NCI-H2196 treated with DMSO at 0.1 percent for 48 hours (cell line): ENCODE data around the gene GATAD2B.
"Not testable (repeated sequence)": the region's sequence is repeated elsewhere in the genome, so short reads cannot be mapped to it uniquely, and the experiment has no call there.

Experiments used
- DNase-seq: peaks from one replicate; lab custom pipeline; 2025; ENCODE audit not compliant: unreplicated experiment; lab: John Stamatoyannopoulos, UW

Gene GATAD2B

DNA sequence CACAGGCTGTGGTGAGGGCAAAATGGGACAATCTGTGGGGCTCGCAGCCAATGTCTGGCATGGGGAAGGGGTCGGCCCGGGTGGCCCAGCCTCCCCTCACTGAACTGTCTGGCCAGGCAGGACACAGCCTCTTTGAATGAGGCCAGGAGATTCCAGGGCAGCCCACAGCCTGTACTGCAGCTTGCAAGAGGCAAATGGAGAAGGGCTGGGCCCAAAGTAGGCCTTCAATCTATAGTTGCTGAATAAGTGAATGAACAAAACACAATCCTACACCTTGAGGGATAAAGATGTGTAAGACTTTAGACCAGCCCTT lies 124.3 kb downstream of the GATAD2B start:
- no peak for DNase-seq

DNA sequence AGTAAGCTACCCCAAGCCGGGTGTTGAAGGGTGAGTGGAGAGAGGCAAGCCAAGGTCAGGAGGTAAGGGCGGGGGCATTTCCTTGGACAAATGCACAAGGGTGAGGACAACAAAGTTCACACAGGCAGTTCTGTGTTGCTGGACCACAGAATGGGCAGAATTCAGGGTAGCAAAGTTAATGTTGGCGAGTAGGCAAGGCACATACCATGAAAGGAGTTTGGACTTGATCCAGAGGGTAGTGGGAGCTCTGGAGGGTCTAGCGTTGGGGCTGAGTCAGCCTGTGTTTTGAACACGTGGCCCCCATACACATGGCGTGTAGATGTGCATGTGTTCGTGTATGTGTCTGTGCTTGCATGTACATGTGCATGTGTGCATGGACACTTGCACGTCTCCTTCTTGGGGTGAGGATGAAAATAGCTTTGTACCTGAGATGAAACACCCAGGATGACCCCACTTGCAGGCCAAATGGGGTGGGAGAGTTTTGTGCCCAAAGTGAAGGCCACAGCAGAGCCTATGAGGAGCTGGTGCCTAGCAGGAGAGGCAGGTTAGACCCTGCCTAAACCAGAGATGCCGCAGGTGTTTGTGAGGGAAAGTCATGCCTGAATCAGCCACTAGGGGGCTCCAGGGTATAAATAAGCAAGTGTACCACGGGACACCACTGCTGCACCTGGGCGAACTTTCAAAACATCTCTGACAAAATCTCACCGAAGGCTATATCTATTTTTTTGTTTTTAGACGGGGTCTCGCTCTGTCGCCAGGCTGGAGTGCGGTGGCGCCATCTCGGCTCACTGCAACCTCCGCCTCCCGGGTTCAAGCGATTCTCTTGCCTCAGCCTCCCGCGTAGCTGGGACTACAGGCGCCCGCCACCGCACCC lies 125.7 kb downstream of the GATAD2B start:
- no peak for DNase-seq

DNA sequence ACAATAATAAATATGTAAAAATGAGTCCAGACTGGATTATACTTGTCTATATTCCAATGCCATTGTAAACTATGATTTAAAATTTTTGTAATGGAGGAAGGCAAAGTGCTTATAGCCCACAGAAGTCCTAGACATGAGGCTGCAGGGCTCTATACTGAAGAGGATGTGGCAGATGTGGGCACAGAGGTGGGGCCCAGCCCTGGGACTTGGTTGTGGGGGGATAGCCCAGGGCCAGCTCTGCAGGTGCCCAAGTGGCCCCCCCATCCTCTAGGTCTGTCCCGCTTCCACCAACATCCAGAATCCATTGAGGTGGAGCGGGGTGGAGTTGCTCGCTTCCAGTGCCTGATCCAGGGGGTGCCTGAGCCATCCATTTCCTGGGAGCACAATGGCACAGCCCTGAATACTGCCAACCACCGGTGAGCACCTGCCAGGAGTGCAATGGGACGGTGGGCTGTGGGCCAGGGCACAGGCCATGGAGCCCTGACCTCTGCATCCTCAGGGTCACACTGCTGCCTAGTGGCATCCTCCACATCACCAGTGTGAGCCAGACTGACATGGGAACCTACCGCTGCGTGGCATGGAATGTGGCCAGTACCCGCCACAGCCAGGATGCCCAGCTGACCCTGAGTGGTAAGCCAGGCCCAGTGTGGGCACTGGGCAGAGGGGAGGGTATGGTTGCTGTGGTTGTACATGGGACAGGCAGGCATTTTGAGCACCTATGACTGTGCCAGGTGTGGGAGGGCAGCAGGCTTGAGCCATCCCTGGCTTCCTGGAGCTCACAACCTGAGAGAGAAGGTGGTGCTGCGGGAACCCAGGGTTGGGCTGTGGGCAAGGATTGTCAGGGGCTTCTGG lies 126.6 kb downstream of the GATAD2B start:
- no peak for DNase-seq

- no peak for DNase-seq
These were observed 127.4 kb downstream of the GATAD2B start for GRCh38 chr1:153795330-153795837.

DNA sequence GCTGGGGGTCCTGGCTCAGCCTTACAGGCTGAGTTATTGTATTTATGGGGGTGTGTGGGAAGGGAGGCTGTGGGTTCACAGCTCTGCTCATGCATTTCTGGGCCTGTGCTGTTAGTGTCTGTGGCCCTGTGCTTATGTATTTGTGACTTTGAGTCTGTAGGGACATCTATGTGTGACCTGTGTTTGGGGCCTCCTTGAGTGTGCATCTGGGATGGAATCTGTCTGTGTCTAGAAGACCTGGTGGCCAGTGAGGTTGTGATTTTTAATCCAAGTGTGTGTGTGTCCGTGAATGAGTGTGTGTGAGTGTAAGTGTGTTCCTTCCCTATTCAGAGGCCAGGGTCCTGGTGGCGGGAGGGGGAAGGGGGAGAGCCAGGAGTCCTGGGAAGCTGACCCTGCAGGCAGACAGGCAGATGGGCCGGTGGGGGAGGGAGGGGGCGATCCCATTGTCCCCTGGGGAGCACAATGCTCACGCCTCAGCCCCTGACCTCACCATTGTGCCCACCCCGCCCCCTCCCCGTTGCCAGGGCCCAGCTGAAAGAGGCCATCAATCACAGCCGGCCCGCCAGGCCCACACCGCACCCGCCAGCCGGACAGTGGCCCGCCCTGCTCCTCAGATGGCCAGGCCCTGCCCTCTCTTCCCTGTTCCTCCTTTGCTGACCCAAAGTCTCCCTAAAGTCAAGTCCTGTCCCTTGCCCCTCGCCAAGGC lies 128.0 kb downstream of the GATAD2B start:
- no peak for DNase-seq

DNA sequence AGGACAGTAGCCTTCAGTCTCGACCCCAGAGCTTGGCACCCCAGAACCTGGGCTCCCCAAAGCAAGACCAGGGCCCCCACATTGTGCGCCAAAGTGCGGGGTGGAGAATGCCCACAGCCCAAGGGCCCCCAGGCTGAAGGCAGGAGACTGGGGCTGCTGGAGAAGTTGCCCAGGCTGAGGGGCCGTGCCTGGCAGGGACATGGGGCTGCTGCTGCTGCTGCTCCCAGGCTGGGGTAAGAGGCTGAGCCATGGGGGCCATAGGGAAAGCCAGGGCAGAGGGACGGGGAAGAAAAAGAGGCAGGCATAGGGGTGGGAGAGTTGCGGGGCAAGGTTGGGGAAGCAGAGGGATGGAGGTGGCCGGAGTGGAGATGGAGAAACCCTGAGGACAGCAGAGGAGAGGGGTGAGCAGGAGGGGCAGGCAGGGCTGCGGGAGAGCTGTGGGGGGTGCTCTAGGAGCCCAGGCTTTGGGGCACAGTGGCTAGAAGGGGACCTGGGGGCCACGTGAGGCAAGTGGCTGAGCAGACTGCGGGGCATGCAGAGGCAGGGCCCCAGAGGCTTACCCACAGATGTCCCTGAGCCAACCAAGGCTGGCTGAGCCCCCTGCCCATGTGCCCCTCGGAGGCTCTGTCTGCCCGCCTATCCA lies 128.7 kb downstream of the GATAD2B start:
- no peak for DNase-seq

DNA sequence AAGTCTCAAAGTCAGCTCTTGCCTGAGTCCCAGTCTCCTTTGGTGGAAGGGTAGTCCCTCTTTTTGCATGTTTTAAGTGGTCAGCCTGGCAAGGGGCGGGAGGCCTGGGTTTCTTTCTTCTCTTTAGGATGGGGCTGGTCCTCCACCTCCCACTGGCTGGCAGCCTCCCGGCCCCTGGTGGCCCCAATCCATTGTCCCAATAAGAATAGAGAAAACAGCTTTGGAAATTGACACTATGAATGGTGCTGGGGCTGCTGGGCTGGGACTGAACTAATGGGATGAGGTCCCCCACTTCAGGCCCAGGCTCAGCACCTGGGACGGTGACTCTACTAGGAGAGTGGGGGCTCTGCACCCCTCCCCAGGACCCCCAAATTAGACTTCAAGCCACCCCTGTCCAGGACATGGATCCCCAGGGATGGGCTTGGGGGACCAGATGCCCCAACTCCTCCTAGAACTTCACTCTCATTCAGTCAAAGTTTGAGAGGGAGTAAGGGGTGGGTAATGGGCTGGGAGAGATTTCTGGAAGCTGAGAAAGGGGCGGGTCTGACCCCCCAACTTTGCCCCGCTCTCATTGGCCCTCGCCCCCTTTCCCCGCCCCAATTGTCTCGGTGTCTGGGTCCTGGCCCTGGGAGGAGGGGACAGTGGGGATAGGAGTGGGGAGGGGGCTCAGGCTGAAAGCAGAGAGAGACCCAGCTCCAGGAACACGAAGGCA lies 129.4 kb downstream of the GATAD2B start:
- DNase-seq: no peak

GRCh38 chr1:153792631-153793041 lies 130.1 kb downstream of the GATAD2B start:
- no peak for DNase-seq

GRCh38 chr1:153791648-153792253 lies 131.0 kb downstream of the GATAD2B start:
- DNase-seq: no peak

- no peak for DNase-seq
These were observed 131.7 kb downstream of the GATAD2B start for GRCh38 chr1:153790966-153791647.

DNA sequence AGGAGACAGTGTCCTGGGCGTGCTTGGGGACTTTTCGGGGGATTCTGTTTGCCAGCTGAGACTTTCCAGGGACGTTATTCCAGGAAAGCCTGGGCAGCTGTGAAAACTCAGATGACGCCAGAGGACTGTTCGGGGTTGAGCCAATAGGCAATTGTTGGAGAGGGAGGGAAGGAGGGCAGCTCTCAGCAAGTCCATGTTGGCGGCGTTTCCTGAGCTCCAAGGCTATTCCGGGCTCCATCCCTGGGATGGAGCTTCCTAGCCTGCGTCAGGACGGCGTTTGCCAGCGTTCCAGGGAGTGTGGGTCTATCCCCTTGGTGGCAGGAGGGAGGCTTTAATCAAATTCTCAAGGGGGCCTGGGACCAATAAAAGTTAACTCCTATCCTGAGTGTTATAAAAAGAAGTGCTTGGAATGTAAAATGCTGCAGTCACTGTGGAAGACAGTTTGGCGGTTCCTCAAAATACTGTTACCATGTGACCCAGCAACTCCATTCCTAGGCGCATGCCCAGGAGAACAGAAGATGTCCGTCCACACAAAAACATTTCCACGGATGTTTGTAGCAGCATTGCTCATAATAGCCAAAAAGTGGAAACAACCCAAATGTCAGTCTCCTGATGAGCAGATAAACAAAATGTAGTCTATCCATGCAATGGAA lies 132.3 kb downstream of the GATAD2B start:
- DNase-seq: no peak

GRCh38 chr1:153789478-153790034 lies 133.2 kb downstream of the GATAD2B start:
- no peak for DNase-seq

GRCh38 chr1:153786038-153786790 lies 136.6 kb downstream of the GATAD2B start:
- no peak for DNase-seq

DNA sequence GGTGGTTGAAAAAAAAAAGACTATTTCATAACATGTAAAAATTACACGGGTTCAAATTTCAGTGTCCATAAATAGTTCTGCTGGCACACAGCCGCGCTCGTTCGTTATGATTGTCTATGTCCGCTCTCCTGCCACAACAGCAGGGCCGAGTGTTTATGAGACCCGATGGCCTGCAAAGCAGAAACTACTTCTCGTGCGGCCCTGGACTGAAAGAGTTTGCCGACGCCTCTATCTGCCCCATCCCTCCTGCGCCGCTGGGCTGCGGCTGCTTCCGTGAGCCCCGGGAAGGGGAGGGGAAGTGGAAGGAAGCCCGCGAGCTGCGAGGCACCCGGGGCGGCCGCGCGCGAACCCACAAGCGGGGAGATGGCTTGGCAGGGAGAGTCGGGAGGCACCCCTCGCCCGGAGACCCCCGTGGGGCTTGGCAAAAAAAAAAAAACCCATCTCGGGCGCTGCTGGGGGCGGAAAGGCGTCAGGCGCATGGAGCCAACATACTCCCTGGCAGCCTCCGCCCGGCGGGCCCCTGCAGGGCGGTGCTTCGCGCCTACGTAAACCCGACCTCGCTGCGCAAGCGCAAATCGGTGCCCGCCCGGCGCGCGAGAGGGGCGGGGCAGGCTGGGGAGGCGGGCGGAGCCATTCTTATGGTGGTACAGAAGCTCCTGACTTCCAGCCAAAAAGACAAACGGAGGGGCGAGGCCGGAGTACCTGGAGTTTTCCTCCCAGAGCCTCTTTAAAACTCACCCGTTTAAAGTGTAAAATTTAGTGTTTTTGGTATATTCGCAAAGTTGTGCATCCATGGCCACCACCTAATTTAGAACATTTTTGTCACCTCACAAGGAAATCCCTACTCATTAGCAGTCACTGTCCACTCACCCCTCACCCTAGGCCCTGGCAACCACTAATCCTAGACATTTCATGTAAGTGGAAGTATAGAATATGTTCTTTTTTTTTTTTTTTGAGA lies 139.3 kb downstream of the GATAD2B start:
- DNase-seq: peak; percentile 79

GRCh38 chr1:153782648-153783047 lies 140.1 kb downstream of the GATAD2B start:
- not testable (repeated sequence) for DNase-seq

DNA sequence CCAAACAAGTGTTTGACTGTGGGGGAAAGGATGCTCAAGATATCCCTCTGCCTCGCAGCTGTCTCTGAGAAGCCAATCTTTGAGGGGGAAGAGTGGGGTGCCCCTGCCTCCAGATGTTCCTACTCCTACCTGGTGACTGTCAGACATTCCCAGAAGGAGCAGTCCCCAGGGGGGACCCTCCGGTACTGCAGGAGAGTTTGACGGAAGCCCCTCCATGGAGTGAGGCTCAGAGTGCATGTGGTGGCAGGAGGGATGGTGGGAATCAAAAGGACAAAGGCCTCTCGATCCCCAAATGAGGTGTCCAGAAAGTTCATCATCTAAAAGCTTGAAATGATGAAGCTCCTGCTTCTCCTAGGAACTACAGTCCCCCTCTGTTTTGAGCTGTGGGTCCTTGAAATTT lies 142.2 kb downstream of the GATAD2B start:
- DNase-seq: no peak
